ENCODE results near the gene MGAT1.
A peak's percentile ranks its signal among the peaks of the same experiment; 100 is the strongest.
"Not testable (repeated sequence)": the region's sequence is repeated elsewhere in the genome, so short reads cannot be mapped to it uniquely, and the experiment has no call there.

MGAT1 gene

GRCh38 chr5:180791611-180792213, 10.9 kb downstream of the MGAT1 start:
- Histone ChIP-seq H2AFZ (ENCODE audit: low read depth, low read length) (no peak overlapping the region), H4K91ac (ENCODE audit: low read length) (no peak overlapping the region), H3K4ac (ENCODE audit: low read depth in 1 of 2, low read length in 2 of 2) (no peak overlapping the region), H3K9ac (ENCODE audit: low read length) (no peak overlapping the region), H3K4me1 (ENCODE audit: control insufficient read depth, insufficient read depth, low read depth, low read length) (peaks cover 34% of the 10 kb centered on the region), H3K18ac (ENCODE audit: low read depth in 1 of 2, low read length in 2 of 2) (no peak overlapping the region), H4K8ac (ENCODE audit: low read length) (no peak overlapping the region), H3K27ac (ENCODE audit: low read length, poor library complexity, severe bottlenecking) (no peak overlapping the region), H3K14ac (ENCODE audit: low read length in 2 of 2) (no peak overlapping the region), H3K36me3 (ENCODE audit: control insufficient read depth in 1 of 2, insufficient read depth in 2 of 2, low read depth in 1 of 2, low read length in 2 of 2) (peaks cover 56 to 84% of the 10 kb centered on the region in 2 experiments), H2BK120ac (ENCODE audit: low read depth, low read length) (no peak overlapping the region), H2BK12ac (ENCODE audit: low read length in 2 of 2) (peak overlapping the region in 1 of 2 experiments; percentile 23), H2BK5ac (ENCODE audit: low read depth, low read length, poor library complexity, severe bottlenecking) (no peak overlapping the region), H2BK15ac (ENCODE audit: low read depth, poor library complexity, severe bottlenecking) (no peak overlapping the region), H3K79me1 (replicated peaks; ENCODE audit: low read length, poor library complexity, severe bottlenecking) (peaks cover 6% of the 10 kb centered on the region), H2AK5ac (ENCODE audit: low read length, severe bottlenecking) (no peak overlapping the region), H3K4me2 (ENCODE audit: low read length, poor library complexity, severe bottlenecking) (no peak overlapping the region), H3K4me3 (ENCODE audit: insufficient read depth in 1 of 2, low read depth in 1 of 2, low read length in 2 of 2) (no peak overlapping the region), H3K27me3 (ENCODE audit: control insufficient read depth in 1 of 2, insufficient read depth in 1 of 2, low read length in 2 of 2) (no peaks in the 10 kb centered on the region), H3K9me3 (ENCODE audit: control insufficient read depth, low read length) (no peaks in the 10 kb centered on the region), H3K23ac (ENCODE audit: low read length in 2 of 2) (no peak overlapping the region)
- no peak for DNase-seq
- 96% methylated on average over 31 of the region's 31 CpGs for WGBS

- H3K14ac ChIP-seq (ENCODE audit: low read length in 2 of 2), result no peak overlapping the region
- no peak overlapping the region for H4K91ac ChIP-seq (ENCODE audit: low read length)
- H2AK5ac ChIP-seq (ENCODE audit: low read length, severe bottlenecking), result no peak overlapping the region
- no peak overlapping the region for H2BK15ac ChIP-seq (ENCODE audit: low read depth, poor library complexity, severe bottlenecking)
- no peak overlapping the region for H2BK120ac ChIP-seq (ENCODE audit: low read depth, low read length)
- H3K27me3 ChIP-seq (ENCODE audit: control insufficient read depth in 1 of 2, insufficient read depth in 1 of 2, low read length in 2 of 2), result no peaks in the 10 kb centered on the region
- no peak overlapping the region for H2BK12ac ChIP-seq (ENCODE audit: low read length in 2 of 2)
- H3K4ac ChIP-seq (ENCODE audit: low read depth in 1 of 2, low read length in 2 of 2), result no peak overlapping the region
- no peak overlapping the region for H3K9ac ChIP-seq (ENCODE audit: low read length)
- no peak overlapping the region for H2AFZ ChIP-seq (ENCODE audit: low read depth, low read length)
- no peak overlapping the region for H3K18ac ChIP-seq (ENCODE audit: low read depth in 1 of 2, low read length in 2 of 2)
- no peak overlapping the region for H2BK5ac ChIP-seq (ENCODE audit: low read depth, low read length, poor library complexity, severe bottlenecking)
- H3K4me3 ChIP-seq (ENCODE audit: insufficient read depth in 1 of 2, low read depth in 1 of 2, low read length in 2 of 2), result no peak overlapping the region
- peaks cover 39% of the 10 kb centered on the region for H3K4me1 ChIP-seq (ENCODE audit: control insufficient read depth, insufficient read depth, low read depth, low read length)
- H3K36me3 ChIP-seq (ENCODE audit: control insufficient read depth in 1 of 2, insufficient read depth in 2 of 2, low read depth in 1 of 2, low read length in 2 of 2), result peaks cover 50 to 75% of the 10 kb centered on the region in 2 experiments
- no peak overlapping the region for H3K27ac ChIP-seq (ENCODE audit: low read length, poor library complexity, severe bottlenecking)
- H4K8ac ChIP-seq (ENCODE audit: low read length), result no peak overlapping the region
- no peak overlapping the region for H3K4me2 ChIP-seq (ENCODE audit: low read length, poor library complexity, severe bottlenecking)
- WGBS, result 93% methylated on average over 6 of the region's 6 CpGs
- DNase-seq, result no peak
- no peaks in the 10 kb centered on the region for H3K9me3 ChIP-seq (ENCODE audit: control insufficient read depth, low read length)
- H3K79me1 ChIP-seq (replicated peaks; ENCODE audit: low read length, poor library complexity, severe bottlenecking), result peaks cover 6% of the 10 kb centered on the region
- no peak overlapping the region for H3K23ac ChIP-seq (ENCODE audit: low read length in 2 of 2)
Observed at GRCh38 chr5:180790524-180790923, 12.1 kb downstream of the MGAT1 start.

- Histone ChIP-seq H4K8ac (ENCODE audit: low read length) (no peak overlapping the region), H3K14ac (ENCODE audit: low read length in 2 of 2) (no peak overlapping the region), H3K27ac (ENCODE audit: low read length, poor library complexity, severe bottlenecking) (peak overlapping the region; percentile 16), H2AFZ (ENCODE audit: low read depth, low read length) (no peak overlapping the region), H3K4ac (ENCODE audit: low read depth in 1 of 2, low read length in 2 of 2) (no peak overlapping the region), H2BK120ac (ENCODE audit: low read depth, low read length) (peak overlapping the region; percentile 36), H3K23ac (ENCODE audit: low read length in 2 of 2) (no peak overlapping the region), H3K4me1 (ENCODE audit: control insufficient read depth, insufficient read depth, low read depth, low read length) (peaks cover 43% of the 10 kb centered on the region), H2AK5ac (ENCODE audit: low read length, severe bottlenecking) (peak overlapping the region; percentile 41), H2BK15ac (ENCODE audit: low read depth, poor library complexity, severe bottlenecking) (no peak overlapping the region), H3K4me3 (ENCODE audit: insufficient read depth in 1 of 2, low read depth in 1 of 2, low read length in 2 of 2) (no peak overlapping the region), H2BK12ac (ENCODE audit: low read length in 2 of 2) (no peak overlapping the region), H3K18ac (ENCODE audit: low read depth in 1 of 2, low read length in 2 of 2) (no peak overlapping the region), H3K27me3 (ENCODE audit: control insufficient read depth in 1 of 2, insufficient read depth in 1 of 2, low read length in 2 of 2) (no peaks in the 10 kb centered on the region), H3K9me3 (ENCODE audit: control insufficient read depth, low read length) (no peaks in the 10 kb centered on the region), H3K9ac (ENCODE audit: low read length) (no peak overlapping the region), H4K91ac (ENCODE audit: low read length) (no peak overlapping the region), H2BK5ac (ENCODE audit: low read depth, low read length, poor library complexity, severe bottlenecking) (no peak overlapping the region), H3K79me1 (replicated peaks; ENCODE audit: low read length, poor library complexity, severe bottlenecking) (peaks cover 6% of the 10 kb centered on the region), H3K36me3 (ENCODE audit: control insufficient read depth in 1 of 2, insufficient read depth in 2 of 2, low read depth in 1 of 2, low read length in 2 of 2) (peaks cover 50 to 70% of the 10 kb centered on the region in 2 experiments), H3K4me2 (ENCODE audit: low read length, poor library complexity, severe bottlenecking) (no peak overlapping the region)
- WGBS, result 97% methylated on average over 8 of the region's 8 CpGs
- no peak for DNase-seq
Observed at GRCh38 chr5:180790020-180790419, 12.6 kb downstream of the MGAT1 start.

GRCh38 chr5:180788651-180789410, 13.8 kb downstream of the MGAT1 start:
- not testable (repeated sequence) for H3K79me1 ChIP-seq (replicated peaks; ENCODE audit: low read length, poor library complexity, severe bottlenecking); H2BK15ac ChIP-seq (ENCODE audit: low read depth, poor library complexity, severe bottlenecking); H3K9me3 ChIP-seq (ENCODE audit: control insufficient read depth, low read length); H3K4me3 ChIP-seq (ENCODE audit: insufficient read depth in 1 of 2, low read depth in 1 of 2, low read length in 2 of 2); H2BK5ac ChIP-seq (ENCODE audit: low read depth, low read length, poor library complexity, severe bottlenecking); H2BK12ac ChIP-seq (ENCODE audit: low read length in 2 of 2); H2BK120ac ChIP-seq (ENCODE audit: low read depth, low read length); DNase-seq; H2AFZ ChIP-seq (ENCODE audit: low read depth, low read length); H4K8ac ChIP-seq (ENCODE audit: low read length); H3K23ac ChIP-seq (ENCODE audit: low read length in 2 of 2); H4K91ac ChIP-seq (ENCODE audit: low read length); H3K18ac ChIP-seq (ENCODE audit: low read depth in 1 of 2, low read length in 2 of 2); H3K27me3 ChIP-seq (ENCODE audit: control insufficient read depth in 1 of 2, insufficient read depth in 1 of 2, low read length in 2 of 2); H3K9ac ChIP-seq (ENCODE audit: low read length); H3K14ac ChIP-seq (ENCODE audit: low read length in 2 of 2); H3K4me2 ChIP-seq (ENCODE audit: low read length, poor library complexity, severe bottlenecking); H3K4ac ChIP-seq (ENCODE audit: low read depth in 1 of 2, low read length in 2 of 2)
- H3K27ac ChIP-seq (ENCODE audit: low read length, poor library complexity, severe bottlenecking), result peak overlapping the region; percentile 99
- 97% methylated on average over 16 of the region's 19 CpGs for WGBS
- H3K36me3 ChIP-seq (ENCODE audit: control insufficient read depth in 1 of 2, insufficient read depth in 2 of 2, low read depth in 1 of 2, low read length in 2 of 2), result peaks cover 50 to 60% of the 10 kb centered on the region in 2 experiments
- peaks cover 43% of the 10 kb centered on the region for H3K4me1 ChIP-seq (ENCODE audit: control insufficient read depth, insufficient read depth, low read depth, low read length)
- H2AK5ac ChIP-seq (ENCODE audit: low read length, severe bottlenecking), result peak overlapping the region; percentile 76

Measured in mesenchymal stem cell (in vitro differentiated cells and primary cell).